ENCODE data around the gene PPP1CA. TPM values are rescaled to one million over a fixed set of nuclear protein-coding genes. Genes with fewer than 3 reads are reported as not detected.

The PPP1CA gene
- total RNA-seq, 4 donors from 2014 or later, result 15.9 to 180 (median 77.1) TPM

DNA sequence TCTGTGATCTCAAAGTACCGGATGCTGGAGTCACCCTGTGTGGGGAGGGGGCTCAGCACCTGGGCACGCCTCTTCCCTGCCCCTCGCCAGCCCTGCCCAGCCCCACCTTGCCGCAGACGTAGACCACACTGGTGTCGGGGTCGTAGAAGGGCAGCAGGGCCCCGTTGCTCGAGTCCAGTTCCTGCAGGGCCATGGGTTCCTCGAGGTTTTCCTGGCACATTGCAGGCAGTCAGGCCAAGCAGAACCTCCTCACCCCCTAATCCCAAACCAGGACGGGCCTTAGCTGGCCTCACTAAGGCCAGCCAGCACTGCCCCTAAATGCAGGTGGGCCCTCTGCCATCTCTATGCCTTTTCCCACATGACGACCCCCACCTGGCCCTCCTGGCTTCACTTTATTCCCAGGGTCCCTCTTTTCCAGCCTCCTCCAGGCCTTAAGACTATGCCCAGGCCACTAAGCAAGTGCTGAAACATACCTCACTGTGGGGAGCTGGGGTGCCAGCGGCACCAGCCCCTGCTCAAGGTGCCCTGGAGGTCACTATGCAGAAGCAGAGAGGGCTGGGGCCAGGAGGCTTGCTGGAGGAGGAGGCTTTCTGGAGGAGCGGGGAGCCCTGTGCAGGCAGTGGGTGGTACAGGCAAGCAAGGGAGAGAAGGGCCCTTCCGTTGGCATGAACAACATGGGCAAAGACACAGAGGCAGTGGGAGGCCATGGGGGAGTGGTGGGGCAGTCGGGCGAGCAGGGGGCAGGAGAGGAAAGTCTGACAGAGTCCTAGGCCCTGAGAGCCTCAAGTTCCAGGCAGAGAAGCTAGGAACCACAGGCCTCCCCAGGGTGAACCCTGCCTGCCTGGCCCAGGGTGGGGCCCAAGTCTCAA is 38.8 kb upstream of the PPP1CA start:
- H3K27me3 ChIP-seq, result no peaks in the 10 kb centered on the region
- peak overlapping the region in 1 of 2 donors; percentile 40 for H3K27ac ChIP-seq
- H3K9me3 ChIP-seq, result no peaks in the 10 kb centered on the region
- H3K4me3 ChIP-seq, result no peak overlapping the region
- H3K4me1 ChIP-seq, result peaks cover 0 to 4% of the 10 kb centered on the region in 2 donors
- intact Hi-C loops (cut with DNase I; ENCODE audit: low total_unique reads), result no loop called here
- H3K36me3 ChIP-seq, result no peaks in the 10 kb centered on the region
- DNase-seq, result no peak
- TF ChIP-seq, protein P1, sequence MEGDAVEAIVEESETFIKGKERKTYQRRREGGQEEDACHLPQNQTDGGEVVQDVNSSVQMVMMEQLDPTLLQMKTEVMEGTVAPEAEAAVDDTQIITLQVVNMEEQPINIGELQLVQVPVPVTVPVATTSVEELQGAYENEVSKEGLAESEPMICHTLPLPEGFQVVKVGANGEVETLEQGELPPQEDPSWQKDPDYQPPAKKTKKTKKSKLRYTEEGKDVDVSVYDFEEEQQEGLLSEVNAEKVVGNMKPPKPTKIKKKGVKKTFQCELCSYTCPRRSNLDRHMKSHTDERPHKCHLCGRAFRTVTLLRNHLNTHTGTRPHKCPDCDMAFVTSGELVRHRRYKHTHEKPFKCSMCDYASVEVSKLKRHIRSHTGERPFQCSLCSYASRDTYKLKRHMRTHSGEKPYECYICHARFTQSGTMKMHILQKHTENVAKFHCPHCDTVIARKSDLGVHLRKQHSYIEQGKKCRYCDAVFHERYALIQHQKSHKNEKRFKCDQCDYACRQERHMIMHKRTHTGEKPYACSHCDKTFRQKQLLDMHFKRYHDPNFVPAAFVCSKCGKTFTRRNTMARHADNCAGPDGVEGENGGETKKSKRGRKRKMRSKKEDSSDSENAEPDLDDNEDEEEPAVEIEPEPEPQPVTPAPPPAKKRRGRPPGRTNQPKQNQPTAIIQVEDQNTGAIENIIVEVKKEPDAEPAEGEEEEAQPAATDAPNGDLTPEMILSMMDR (IDR thresholded peaks at IDR 0.05), result no peak
- TF ChIP-seq POLR2A (IDR thresholded peaks at IDR 0.05), result no peak

DNA sequence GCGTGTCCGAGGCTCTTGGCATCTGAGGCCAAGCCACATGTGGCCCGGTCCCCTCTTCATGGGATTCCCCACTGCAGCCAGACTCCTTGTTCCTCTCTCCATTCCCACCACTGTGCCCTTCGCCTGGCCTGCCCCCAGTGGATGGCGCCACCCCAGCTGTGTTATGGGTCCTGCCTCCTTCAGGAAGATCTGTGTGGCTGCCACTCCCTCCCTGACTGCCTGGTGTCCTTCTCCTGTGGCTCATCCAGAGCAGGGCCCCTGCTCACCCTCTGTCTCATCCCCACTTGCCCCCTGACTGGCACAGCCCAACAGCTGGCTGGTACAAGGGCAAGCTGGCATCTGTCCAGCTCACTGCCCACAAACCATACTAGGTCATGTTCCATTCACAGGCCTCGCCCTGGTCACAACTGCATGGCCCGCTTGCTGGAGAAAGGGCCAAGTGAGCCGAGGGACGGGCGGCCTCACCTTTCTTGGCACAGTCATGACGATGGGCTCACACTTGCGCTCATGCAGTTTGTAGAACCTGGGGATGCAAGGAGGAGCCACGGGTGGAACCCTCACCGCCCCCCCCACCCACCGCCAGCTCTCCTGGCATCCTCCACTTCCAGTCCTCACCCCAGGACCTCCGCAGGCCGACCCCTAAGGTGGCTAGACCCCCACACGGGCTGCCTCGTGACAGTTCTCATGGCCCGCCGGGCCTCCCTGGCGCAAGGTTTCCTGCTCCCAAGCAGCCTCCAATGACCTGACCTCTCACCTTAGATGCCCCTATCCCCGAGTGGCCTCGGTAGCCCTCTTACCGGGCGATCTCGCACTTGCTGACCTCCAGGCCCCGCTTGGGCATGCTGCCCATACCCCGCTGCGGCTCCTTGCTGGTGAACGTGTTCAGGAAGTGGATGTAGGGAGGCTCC is 37.9 kb upstream of the PPP1CA start:
- TF ChIP-seq POLR2A (IDR thresholded peaks at IDR 0.05), result no peak
- TF ChIP-seq, protein P1 (IDR thresholded peaks at IDR 0.05), result no peak
- peak in 1 of 2 donors; percentile 62 for DNase-seq
- Histone ChIP-seq H3K27ac (peak overlapping the region in 1 of 2 donors; percentile 40), H3K36me3 (no peaks in the 10 kb centered on the region), H3K4me3 (no peak overlapping the region), H3K9me3 (no peaks in the 10 kb centered on the region), H3K27me3 (no peaks in the 10 kb centered on the region), H3K4me1 (peaks cover 0 to 4% of the 10 kb centered on the region in 2 donors)
- intact Hi-C loops (cut with DNase I; ENCODE audit: low total_unique reads), result no loop called here

DNA sequence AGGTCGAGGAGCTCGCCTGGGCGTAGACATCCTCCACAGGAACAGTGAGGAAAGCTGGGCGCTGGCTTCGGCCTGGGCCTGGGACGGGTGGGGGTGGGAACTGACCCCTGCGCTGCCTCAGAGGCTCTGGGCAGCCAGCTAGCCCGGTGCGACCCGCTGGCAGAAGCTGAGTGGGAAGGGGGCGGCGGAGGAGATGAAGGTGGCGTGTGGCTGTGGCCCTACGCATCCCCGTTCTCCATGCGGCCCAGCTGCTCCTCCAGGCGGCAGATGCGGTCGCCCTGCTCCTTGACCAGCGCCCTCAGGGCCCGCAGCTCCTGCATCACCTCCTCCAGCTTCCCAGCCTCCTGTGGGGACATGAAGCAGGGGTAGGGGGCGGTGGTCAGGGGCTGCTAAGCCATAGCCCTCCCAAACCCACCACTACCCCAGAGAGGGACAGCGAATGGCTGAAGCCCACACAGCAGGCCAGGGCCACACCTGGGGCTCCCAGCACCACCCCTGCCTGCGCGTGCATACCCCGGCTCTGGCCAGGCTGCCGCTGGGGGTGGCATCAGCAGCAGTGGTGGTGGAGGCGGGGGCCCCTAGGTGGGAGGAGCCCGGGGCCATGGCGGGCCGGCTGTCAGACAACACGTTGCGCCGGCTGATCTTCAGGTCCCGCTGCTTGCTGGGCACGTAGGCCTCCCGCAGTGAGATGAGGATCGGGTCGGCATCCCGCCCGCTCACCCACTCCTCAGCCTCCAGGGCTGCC is 36.7 kb upstream of the PPP1CA start:
- no peak overlapping the region for H3K27ac ChIP-seq
- H3K4me1 ChIP-seq, result peaks cover 0 to 4% of the 10 kb centered on the region in 2 donors
- no peaks in the 10 kb centered on the region for H3K9me3 ChIP-seq
- DNase-seq, result no peak
- intact Hi-C loops (cut with DNase I; ENCODE audit: low total_unique reads), result no loop called here
- TF ChIP-seq, protein P1 (IDR thresholded peaks at IDR 0.05), result no peak
- TF ChIP-seq POLR2A (IDR thresholded peaks at IDR 0.05), result no peak
- no peaks in the 10 kb centered on the region for H3K27me3 ChIP-seq
- no peaks in the 10 kb centered on the region for H3K36me3 ChIP-seq
- H3K4me3 ChIP-seq, result no peak overlapping the region

DNA sequence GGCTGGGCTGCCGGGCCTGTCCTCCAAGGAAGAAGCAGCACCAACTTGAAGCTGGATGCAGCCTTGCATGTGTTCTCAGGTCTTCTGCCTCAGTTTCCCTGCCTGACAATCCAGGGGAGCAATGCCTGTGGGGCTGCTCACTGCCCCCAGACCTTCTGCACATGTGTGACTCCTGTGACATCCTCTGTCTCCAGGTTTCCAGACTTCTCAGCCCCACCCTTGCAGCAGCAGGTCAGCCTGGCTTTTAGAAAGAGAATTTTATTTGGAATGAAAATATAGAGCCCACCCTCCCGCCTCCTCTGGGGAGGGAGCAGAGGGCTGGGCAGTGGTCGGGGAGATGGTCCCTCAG is 36.1 kb upstream of the PPP1CA start:
- no peak for TF ChIP-seq POLR2A (IDR thresholded peaks at IDR 0.05)
- TF ChIP-seq, protein P1 (IDR thresholded peaks at IDR 0.05), result no peak
- Histone ChIP-seq H3K27me3 (no peaks in the 10 kb centered on the region), H3K4me3 (no peak overlapping the region), H3K9me3 (no peaks in the 10 kb centered on the region), H3K36me3 (no peaks in the 10 kb centered on the region), H3K4me1 (peaks cover 0 to 4% of the 10 kb centered on the region in 2 donors), H3K27ac (no peak overlapping the region)
- intact Hi-C loops (cut with DNase I; ENCODE audit: low total_unique reads), result no loop called here
- no peak for DNase-seq
